Thoracic aorta (tissue), 2 donors: ENCODE measurements around the gene ODR4. TPM values are rescaled to one million over a fixed set of nuclear protein-coding genes. Genes with fewer than 3 reads are reported as not detected.
"Not testable (repeated sequence)": the region's sequence is repeated elsewhere in the genome, so short reads cannot be mapped to it uniquely, and the experiment has no call there.

Experiments
- ATAC-seq: fragments of 150-250 bp; one replicate; pipeline ENCODE4 v1.8.0; 2017; ENCODE audit warnings: low read depth; ENCODE audit not compliant: insufficient number of reproducible peaks, low FRiP score
- DNase-seq: peaks from one replicate; pipeline ENCODE4 v3.0.0-alpha.2; 2020; ENCODE audit warnings: low spot score
- H3K27ac ChIP-seq, 2 donors: fragments of 200-600 bp; sonication (generic); 1 replicate in 1 of 2; 2 replicates in 1 of 2; pipeline ENCODE4 v1.5.1; 2016; ENCODE audit warnings: mild to moderate bottlenecking in 2 of 2, moderate library complexity in 2 of 2
- H3K27me3 ChIP-seq: fragments of 200-600 bp; sonication (generic); replicated peaks from 2 replicates; pipeline ENCODE4 v1.6.0; 2016; ENCODE audit warnings: mild to moderate bottlenecking; ENCODE audit not compliant: insufficient read depth
- H3K36me3 ChIP-seq: fragments of 200-600 bp; sonication (generic); one replicate; pipeline ENCODE4 v1.5.1; 2016
- H3K4me1 ChIP-seq, 2 donors: fragments of 200-600 bp; sonication (generic); 1 replicate in 1 of 2; 2 replicates in 1 of 2; pipeline versions ENCODE4 v1.5.1 to v1.6.0; 2016; ENCODE audit warnings: low read depth in 2 of 2, mild to moderate bottlenecking in 1 of 2; ENCODE audit not compliant: control insufficient read depth in 1 of 2
- H3K4me3 ChIP-seq: fragments of 200-600 bp; sonication (generic); 2 replicates; pipeline ENCODE4 v1.5.1; 2016; ENCODE audit warnings: mild to moderate bottlenecking
- H3K9me3 ChIP-seq: fragments of 200-600 bp; sonication (generic); 2 replicates; pipeline ENCODE4 v1.5.1; 2016
- total RNA-seq, 2 donors: library from RNA; depleted of rRNA; stranded (reverse); fragments of >200 nt; gene quantifications; one replicate each; pipeline versions ENCODE4 v1.1.0 to v1.2.3, GENCODE V29; 2016
- TF ChIP-seq, protein P1 (sequence below): fragments of 200-600 bp; sonication (generic); IDR thresholded peaks from one replicate; pipeline ENCODE4 v1.5.1; 2019; ENCODE audit warnings: antibody characterized with exemption

The ODR4 gene
- total RNA-seq, 2 donors from 2014 or later = 14.6 to 18.4 TPM

DNA sequence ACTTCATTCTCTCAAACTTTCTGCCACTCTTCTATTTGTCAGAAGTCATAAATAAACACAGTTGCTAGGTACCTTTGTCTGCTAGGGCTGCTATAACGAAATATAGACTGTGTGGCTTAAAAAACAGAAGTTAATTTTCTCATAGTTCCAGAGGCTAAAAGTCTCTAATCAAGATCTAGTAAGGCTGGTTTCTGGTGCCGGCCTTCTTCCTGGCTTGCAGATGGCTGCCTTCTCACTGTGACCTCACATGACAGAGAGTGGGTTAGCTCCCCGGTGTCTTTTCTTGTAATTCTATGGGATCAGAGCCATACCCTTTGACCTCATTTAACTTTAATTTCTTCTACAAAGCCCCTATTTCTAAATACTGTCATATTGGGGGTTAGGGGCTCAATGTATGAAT, 79.3 kb downstream of the ODR4 start:
- no peak for ATAC-seq

DNA sequence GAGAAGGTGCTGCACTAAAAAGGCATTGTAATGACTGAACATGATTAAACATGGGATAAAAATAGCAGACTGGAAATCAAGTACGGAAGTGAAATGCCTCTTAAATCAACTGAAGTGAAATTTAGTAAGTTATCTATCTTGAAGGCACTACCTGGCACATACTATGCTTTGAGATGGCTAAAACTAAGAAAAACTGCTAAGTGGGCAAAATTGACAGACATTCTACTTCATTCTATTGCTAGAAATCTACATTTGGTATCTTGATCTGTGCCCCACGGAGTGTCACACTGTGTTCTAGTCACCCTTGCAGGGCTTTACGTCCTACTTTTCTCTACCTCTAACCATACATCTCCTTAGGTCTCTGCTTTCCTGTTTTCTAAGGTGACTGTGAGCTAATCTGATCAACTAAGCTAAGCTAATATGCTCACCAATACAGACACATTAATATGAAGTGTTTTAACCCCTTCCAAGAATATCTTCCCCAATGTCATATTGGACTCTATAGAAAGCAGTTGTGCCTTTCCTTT, 81.2 kb downstream of the ODR4 start:
- H3K27me3 ChIP-seq = no peaks in the 10 kb centered on the region
- ATAC-seq = no peak
- no peaks in the 10 kb centered on the region for H3K9me3 ChIP-seq
- no peaks in the 10 kb centered on the region for H3K36me3 ChIP-seq
- DNase-seq = no peak
- no peaks in the 10 kb centered on the region for H3K4me1 ChIP-seq
- TF ChIP-seq, protein P1, sequence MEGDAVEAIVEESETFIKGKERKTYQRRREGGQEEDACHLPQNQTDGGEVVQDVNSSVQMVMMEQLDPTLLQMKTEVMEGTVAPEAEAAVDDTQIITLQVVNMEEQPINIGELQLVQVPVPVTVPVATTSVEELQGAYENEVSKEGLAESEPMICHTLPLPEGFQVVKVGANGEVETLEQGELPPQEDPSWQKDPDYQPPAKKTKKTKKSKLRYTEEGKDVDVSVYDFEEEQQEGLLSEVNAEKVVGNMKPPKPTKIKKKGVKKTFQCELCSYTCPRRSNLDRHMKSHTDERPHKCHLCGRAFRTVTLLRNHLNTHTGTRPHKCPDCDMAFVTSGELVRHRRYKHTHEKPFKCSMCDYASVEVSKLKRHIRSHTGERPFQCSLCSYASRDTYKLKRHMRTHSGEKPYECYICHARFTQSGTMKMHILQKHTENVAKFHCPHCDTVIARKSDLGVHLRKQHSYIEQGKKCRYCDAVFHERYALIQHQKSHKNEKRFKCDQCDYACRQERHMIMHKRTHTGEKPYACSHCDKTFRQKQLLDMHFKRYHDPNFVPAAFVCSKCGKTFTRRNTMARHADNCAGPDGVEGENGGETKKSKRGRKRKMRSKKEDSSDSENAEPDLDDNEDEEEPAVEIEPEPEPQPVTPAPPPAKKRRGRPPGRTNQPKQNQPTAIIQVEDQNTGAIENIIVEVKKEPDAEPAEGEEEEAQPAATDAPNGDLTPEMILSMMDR = no peak
- no peak overlapping the region for H3K4me3 ChIP-seq
- H3K27ac ChIP-seq = no peak overlapping the region

More for the DNA sequence above, 79.3 kb downstream of the ODR4 start:
- TF ChIP-seq, protein P1 = no peak
- Histone ChIP-seq H3K36me3 (no peaks in the 10 kb centered on the region), H3K9me3 (no peaks in the 10 kb centered on the region), H3K27me3 (no peaks in the 10 kb centered on the region), H3K4me1 (no peaks in the 10 kb centered on the region), H3K27ac (no peak overlapping the region), H3K4me3 (no peak overlapping the region)
- DNase-seq = no peak

DNA sequence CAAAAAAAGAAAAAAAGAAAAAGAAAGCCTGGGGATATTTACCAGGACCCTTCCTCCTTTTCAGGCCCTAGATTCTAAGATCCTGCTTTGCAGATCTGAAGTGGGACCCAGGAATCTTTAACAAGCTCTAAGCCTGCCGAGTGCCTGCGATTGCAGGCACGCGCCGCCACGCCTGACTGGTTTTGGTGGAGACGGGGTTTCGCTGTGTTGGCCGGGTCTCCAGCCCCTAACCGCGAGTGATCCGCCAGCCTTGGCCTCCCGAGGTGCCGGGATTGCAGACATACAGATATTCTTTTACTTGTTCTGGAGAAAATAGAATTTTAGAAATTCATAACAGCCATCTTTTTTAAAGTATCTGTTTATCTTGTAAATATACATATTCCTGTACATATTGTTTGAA, 83.5 kb downstream of the ODR4 start:
- not testable (repeated sequence) for H3K27me3 ChIP-seq, H3K4me1 ChIP-seq, ATAC-seq, H3K4me3 ChIP-seq, H3K9me3 ChIP-seq, H3K36me3 ChIP-seq, DNase-seq, H3K27ac ChIP-seq

DNA sequence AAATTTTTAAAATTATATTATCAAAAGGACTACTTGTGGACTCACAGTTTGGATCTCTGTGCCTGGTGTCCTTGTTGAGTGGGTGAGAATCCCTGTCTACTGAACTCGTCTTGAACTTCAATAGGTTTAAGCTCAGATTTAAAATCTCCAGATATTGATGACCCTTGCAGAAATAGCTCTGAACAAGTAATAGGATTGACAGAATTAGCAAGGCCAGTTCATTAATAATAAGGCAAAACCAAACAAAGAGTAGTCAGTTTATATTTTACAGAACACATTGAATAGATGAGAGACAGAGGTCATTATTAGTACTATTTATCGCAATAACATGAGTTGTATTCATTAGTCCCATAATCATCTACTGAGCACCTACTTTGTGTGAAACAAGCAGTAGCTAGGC, 85.4 kb downstream of the ODR4 start, which contains the start of gene PDC:
Gene PDC, minus strand, starts transcription at position 101 of the 400 bp plus-strand sequence. CDS start 11,655 bp downstream, outside the sequence.
- no peak within 1 kb of the TSS for H3K27ac ChIP-seq
- no peaks in the 10 kb centered on the region for H3K27me3 ChIP-seq
- TF ChIP-seq, protein P1 = no peak
- no peak for DNase-seq
- H3K36me3 ChIP-seq = no peaks in the 10 kb centered on the region
- no peaks in the 10 kb centered on the region for H3K4me1 ChIP-seq
- ATAC-seq = no peak
- H3K9me3 ChIP-seq = no peaks in the 10 kb centered on the region
- no peak within 1 kb of the TSS for H3K4me3 ChIP-seq

DNA sequence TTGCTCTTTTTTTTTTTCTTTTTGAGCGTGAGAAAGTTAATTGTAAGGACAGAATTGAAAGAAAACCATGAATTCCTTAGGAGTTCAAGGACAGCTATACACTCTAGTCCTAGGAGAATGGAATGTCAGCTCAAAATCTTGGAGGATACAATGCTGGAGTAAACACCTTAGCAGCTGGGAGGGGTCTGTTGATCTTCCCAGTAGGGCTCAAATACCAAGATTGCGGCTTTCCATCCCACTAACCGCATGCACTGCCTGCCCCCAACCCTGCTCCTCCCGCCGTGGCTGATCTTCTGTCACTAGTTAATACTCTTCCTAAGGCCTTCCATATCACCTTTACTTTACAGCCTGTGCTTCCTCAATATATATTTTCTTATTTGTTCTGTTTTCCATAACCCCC, 87.9 kb downstream of the ODR4 start:
- Histone ChIP-seq H3K27ac (no peak overlapping the region), H3K27me3 (no peaks in the 10 kb centered on the region), H3K4me3 (no peak overlapping the region), H3K36me3 (no peaks in the 10 kb centered on the region), H3K9me3 (no peaks in the 10 kb centered on the region), H3K4me1 (no peaks in the 10 kb centered on the region)
- TF ChIP-seq, protein P1 = no peak
- no peak for ATAC-seq
- DNase-seq = no peak

DNA sequence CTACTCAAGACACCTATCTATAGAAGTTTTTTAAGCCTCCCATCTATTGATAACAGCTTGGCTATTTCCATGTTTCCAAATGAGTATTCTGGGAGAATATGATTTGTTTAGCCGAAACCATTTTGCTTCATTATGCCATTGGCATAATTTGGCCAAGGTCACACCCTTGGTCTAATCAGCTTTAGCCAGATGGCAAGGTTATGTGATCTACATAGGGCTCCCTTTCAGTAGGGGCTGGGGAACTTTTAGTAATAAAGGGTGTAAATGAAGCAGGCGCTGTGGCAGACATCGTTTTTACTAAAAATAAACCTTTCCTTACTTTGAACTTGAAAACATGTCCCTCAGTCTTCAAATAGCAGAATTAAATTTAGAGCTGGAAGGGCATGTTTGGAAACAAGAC, 88.3 kb downstream of the ODR4 start:
- no peak for DNase-seq
- Histone ChIP-seq H3K36me3 (no peaks in the 10 kb centered on the region), H3K9me3 (no peaks in the 10 kb centered on the region), H3K4me3 (no peak overlapping the region), H3K27me3 (no peaks in the 10 kb centered on the region), H3K27ac (no peak overlapping the region), H3K4me1 (no peaks in the 10 kb centered on the region)
- TF ChIP-seq, protein P1 = no peak
- ATAC-seq = no peak

DNA sequence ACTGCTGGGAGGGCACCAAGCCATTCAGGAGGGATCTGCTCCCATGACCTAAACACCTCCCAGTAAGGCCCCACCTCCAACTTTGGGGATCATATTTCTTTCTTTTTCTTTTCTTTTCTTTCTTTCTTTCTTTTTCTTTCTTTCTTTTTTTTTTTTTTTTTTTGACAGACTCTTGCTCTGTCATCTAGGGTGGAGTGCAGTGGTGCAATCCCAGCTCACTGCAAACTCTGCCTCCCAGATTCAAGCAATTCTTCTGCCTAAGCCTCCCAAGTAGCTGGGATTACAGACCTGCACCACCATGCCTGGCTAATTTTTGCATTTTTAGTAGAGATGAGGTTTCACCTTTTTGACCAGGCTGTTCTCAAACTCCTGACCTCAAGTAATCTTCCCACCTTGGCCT, 89.9 kb downstream of the ODR4 start:
- not testable (repeated sequence) for H3K27me3 ChIP-seq, ATAC-seq, DNase-seq, H3K4me3 ChIP-seq, H3K36me3 ChIP-seq, H3K27ac ChIP-seq, H3K4me1 ChIP-seq, H3K9me3 ChIP-seq
